HG03135 (cell line): ENCODE results near the gene G3BP2.
A peak's percentile ranks its signal among the peaks of the same experiment; 100 is the strongest.

Experiments
- ATAC-seq: cut with Tn5 transposase; IDR thresholded peaks from one replicate; pipeline ENCODE4 v1.9.1; 2021; ENCODE audit warnings: mild to moderate bottlenecking, moderate library complexity; ENCODE audit not compliant: unreplicated experiment

G3BP2 gene

DNA sequence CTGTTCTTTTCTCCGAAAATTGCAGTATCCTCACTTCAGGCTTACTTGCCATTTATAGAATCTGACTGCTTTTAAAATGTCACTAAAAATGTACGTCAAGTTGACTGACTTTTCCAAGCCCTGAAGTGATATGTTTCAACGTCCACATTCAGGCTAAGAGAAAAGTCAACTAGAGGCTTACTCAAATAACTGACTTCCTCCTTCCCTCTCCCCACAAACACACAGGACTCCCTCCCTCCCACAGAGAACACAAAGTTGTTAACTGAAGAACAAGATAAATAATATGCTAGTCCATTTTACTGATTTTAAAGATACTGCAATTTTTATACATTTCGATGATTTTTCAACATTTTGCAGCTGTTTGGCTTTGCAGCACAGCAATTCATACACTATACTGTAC, 29.1 kb downstream of the G3BP2 start:
- no peak for ATAC-seq

DNA sequence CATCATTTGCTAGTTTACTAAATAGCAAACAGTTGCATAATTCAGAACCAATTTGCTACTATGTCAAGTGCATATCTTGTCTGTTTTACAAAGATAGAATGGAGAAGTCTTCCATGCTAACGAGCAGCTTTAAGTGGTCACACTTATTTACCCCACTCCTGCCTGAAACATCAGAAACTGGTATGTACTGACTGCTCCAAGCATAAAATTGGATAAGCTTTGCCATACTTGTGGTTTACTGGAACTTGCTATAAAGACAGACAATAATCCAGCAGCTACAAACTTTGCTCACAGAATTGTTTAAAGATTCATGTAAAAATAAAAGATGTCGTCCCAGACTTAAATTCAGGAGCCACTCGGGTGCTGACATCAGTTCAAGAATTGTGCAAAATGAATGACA, 29.6 kb downstream of the G3BP2 start:
- ATAC-seq = no peak

DNA sequence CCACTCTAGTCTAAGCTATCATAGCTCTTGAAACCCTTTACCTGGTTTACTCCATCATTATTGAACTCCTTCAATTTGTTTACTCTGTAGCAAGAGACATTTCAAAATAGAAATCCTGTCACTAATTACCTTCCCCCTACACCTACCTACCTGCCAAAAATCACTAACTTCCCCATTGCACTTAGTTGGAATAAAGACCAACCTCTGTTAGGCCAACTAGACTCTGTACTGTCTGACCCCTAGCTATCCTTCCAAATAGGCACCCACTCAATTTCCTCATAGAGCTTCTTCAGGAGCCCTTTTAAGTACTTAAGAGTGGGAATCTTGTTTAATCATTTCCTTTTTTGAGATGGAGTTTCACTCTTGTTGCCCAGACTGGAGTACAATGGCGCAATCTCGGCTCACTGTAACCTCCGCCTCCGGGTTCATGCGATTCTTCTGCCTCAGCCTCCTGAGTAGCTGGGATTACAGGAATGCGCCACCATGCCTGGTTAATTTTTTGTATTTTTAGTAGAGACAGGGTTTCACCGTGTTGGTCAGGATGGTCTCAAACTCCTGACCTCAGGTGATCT, 34.0 kb downstream of the G3BP2 start:
- ATAC-seq = no peak

DNA sequence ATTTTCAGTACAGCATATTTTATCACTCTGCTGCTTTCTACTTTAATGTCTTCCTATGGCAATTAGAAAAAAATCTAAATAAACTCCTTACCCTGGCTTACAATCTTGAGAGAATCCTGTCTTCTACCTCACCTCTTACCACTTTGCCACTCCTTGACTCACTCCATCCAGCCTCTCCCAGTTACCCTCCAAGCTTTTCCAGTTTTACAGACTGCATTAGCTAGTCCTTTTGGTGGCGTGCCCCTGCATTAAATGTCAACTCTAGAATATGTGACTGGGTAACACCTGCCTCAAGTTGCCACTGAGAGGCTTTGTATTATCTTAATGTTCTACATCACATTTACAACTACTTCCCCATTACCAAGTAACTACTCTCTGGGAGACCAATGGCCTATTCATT, 35.4 kb downstream of the G3BP2 start:
- ATAC-seq = no peak

DNA sequence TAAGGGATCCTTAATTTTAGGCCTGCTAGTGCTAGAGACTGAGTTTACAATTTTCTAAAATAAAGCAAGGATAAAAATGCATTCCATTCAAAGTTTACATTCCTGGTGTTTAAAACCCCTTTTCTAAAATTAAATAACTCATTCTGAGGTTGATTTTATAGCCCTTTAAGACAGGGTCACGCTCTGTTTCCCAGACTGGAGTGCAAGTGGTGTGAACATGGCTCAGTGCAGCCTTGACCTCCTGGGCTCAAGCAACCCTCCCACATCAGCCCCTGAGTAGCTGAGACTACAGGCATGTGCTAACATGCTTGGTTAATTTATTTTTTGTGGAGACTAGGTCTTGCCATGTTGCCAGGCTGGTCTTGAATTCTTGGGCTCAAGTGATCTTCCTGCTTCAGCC, 36.0 kb downstream of the G3BP2 start:
- ATAC-seq = no peak

DNA sequence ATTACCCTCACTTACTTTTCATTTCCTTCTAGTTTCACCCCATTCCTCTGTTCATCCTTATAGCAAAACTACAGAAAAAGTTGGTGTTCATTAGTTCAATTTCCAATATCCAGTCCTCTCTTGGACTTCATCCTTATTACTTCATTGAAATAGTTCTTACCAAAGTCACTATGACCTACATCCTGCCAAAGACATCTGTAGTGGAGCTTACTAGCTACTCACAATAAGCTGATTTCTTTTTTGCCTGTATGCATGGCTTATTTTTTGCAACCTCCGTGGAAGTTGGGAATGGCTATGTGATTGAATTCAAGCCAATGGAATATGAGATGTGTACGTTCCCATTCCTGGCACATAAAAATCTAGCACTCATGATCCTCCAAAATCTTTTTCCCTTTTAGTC, 38.3 kb downstream of the G3BP2 start:
- ATAC-seq = no peak

DNA sequence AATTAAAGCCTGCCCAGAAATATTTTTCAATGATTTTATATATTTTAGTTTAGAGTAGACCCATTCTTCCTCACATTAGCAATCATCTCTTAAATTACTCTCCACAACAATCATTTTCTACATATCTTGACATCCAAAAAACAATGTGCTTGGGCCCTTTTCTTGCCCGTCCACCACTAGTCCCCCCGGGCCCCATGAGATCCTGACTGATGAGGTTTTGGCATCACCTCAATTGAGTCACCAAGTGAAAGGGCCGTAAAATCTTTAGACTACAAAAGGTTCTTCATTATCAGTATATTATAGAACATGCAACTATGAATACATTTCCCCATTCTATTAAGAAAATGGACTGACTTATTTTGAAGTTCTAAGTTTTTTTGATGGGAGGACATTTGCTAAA, 38.9 kb downstream of the G3BP2 start:
- no peak for ATAC-seq

DNA sequence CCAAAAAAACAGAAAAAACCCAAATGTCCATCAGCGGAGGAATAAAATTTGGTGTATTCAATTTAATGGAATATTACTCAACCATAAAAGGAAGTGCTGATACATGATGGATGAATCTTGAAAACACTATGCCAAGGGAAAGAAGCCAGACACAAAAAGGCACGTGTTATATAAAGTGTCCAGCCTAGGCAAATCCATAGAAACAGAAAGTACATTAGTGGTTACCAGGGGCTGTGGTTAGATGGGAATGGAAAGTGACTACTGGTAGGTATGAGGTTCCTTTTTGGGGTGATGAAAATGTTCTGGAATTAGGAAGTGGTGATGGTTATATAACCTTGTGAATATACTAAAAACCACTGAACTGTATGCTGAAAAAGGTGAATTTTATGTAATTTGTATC, 39.4 kb downstream of the G3BP2 start:
- no peak for ATAC-seq

DNA sequence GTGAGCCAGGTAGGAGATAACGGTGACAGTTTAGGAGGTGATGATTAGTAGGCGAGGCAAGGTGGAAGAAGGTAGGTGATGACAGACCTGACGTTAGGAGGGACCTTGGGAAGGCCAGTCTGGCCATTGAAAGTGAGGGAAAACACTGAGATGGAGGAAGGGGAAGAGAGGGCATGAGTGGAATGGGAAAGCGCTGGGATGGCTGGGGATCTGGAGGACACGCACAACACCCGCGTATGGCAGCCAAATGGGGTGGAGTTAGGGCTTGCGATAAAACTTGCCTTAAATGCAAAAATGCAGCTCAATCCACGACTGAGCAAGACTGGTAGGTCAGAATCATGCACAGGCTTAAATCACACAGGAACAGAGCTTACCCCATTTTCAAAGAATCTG, 42.3 kb downstream of the G3BP2 start:
- ATAC-seq = no peak

DNA sequence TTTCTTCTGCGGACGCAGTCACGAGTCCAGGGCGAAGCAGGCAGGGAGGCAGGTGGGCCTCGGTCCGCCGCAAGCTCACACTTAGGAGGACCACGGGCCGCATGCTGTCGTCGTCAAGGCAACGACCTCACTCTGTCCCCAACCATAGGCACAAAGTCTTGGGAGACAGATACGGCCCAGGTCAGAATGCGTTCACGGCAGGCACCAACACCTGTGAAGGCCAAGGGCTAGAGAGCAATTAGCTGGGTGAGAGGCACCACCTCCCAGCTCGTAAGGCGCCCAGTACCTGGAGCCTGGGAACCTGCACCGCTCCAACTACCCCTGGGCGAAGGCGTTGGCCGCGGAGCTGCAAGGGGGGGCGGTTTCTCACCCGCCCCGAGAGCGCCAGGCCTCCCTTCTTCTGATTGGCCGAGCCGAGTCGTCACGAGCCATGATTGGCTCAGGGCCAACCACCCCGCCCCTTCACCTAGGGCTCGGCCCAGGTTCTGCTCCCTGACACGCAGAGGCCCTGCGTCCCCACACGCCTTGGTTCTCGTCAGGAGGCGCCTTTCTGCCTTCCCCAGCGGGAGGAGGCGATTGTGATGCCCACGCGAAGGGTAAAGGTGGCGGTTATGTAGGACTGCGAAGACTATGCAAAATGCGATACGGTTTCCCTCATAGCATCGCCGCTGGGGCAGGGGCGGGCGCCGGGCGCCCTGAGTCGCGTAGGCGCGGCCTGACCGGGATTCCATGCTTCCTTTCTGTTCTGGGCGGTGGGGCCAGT, 42.9 kb downstream of the G3BP2 start, which contains the start of gene CDKL2:
TSS of gene CDKL2 (minus strand) at position 355 of the 763 bp plus-strand sequence. CDS start 4,540 bp downstream, outside the sequence.
- peak; percentile 99 for ATAC-seq

DNA sequence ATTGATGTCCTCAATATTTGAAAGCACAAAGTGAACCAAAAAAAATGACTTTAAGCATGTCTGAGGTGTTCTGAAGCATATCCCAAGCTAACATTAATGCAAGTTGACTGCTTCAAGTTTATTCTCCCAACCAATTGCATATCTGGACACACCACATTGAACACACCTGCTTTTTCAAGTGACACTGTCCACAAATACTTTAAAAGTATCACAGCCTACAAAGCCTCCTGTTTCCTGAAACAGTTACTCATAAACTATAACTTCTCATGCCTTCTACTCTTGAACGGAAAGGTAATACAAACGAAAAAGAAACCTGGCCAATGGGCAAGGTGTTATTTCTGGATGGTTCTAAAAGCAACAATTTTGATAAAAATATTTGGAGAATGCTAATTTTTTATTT, 44.0 kb downstream of the G3BP2 start:
- no peak for ATAC-seq

DNA sequence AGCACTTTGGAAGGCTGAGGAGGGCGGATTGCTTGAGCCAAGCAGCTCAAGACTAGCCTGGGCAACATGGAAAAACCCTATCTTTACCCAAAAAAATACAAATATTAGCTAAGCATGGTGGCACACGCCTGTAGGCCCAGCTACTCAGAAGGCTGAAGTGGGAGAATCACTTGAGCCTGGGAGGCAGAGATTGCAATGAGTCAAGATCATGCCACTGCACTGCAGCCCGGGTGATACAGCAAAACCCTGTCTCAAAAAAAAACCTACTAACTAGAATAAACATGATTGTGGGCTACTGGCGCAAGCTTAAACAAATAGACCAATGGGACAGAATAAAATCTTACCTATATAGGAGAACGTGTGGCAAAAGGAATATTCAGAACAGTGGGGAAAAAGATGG, 50.2 kb downstream of the G3BP2 start:
- no peak for ATAC-seq

DNA sequence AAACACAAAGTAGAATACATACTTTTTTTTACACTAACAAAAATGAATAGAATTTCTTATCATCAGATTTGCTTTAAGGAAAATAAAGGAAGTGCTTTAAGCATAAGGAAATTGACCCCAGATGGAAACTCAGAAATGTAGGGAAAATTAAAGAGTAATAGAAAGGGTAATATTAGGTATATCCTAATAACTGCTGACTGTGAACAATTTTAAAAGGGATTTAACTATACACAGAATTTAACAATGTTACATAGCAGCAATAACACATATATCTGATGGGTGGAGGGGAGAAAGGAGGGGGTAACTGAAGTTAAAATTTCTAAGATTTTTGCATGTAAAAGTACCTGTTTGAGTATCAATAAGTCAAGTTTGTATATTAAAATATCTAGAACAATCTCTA, 51.5 kb downstream of the G3BP2 start:
- no peak for ATAC-seq

DNA sequence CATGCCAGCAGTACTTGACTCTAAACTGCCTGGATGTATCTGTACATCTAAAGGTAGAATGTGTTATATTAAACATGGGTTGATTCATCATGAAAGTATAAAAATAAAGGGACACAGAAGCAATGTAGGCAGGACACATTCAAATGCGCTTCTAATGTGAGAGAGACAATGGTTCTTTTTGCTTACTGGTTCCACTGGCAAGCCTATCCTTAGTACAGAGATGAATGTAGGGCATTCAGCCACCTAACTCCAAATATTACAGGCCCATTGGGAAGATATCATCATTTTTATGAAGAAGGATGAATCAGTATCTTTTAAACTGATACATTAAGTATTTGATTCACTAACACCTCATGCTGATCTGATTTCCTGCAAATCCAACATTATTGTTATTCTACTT, 60.9 kb downstream of the G3BP2 start:
- ATAC-seq = no peak

DNA sequence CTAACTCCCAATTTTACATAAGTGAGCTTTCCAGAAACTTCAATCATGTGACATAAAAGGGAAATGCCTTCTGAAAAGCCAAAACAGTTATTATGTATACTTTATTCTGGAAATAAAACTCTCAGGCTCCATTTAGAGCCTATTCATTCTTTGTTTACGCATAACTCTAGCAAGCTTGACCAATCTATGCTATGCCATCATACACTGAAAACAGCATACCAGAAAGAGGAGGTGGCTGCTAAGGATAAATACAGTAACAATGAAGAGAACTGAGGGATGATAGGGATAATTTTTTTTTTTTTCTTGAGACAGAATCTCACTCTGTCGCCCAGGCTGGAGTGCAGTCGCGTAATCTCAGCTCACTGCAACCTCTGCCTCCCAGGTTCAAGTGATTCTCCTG, 67.3 kb downstream of the G3BP2 start:
- no peak for ATAC-seq

DNA sequence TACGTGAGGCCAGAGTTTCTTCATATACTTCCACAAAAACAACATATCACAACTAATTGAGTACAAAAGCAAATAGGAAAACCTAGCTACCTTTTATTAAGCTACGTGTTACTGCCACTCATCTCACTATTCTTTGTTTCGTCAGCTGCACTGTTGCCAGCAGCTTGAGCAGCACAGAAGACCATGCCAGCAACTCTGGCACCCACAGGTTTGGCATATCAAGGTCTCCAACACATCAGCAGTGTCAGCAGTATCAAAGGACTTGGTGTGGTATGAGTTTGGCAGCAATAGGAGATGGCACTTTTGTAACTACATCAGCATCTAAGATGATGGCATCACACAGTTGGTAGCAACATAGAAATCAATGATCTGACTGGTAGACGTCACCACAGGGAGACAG, 73.6 kb downstream of the G3BP2 start:
- ATAC-seq = no peak

DNA sequence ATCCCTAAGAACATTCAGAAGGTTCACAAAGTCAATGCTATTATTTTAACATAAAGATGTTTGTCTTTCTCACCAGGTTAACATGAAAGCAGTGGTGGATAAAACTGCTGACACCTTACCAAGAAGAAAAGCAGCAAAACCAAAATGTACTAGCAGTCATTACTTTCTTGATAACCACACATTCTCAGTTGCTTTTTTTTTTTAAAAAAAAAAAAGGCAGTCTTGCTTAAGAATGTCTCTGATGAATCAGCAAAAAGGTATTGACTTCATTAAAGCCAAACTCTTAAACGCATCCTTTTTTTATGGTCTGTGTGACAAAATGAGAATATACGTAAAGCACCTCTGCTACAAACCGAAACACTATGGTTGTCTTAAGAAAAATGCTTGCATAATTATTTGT, 74.8 kb downstream of the G3BP2 start:
- ATAC-seq = no peak

DNA sequence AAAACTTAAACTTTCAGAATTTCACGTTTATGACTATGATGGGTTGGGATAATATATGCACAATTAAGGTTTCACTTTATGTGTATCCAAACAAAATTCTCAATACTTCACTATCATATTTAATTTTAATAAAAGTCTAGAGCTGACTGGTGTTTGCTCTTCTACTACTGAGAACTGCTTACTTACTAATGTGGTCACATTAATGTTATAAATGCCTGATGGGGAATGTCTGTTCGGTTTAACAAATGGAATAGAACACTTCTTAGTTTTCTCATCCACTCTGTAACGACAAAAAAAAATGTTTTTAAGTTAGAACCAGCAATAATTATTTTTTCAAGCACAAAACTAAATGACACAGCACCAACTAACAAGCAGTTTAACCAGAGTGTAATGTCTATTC, 77.2 kb downstream of the G3BP2 start:
- ATAC-seq = no peak

DNA sequence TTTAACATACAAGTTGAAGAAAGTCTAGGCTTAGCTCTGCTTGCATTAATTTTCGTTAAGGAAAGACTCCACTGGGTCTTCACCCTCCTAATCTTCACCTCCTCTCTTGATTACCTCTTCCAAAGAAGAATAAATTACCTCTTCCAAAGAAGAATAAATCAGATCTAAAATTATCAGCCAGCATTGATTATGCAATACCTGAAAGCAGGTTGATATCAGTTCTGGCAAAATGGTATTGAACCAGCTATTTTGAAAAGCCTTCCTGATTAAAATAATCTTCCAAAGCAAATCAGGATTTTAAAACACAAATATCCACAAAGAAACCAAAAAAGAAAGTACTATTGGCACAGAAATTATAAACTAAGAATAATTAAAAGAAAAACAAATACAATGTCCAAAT, 79.8 kb downstream of the G3BP2 start:
- no peak for ATAC-seq
